Neutrophil (primary cell): ENCODE data around the gene NTSR1.

Source experiments
- H3K27ac ChIP-seq: fragments of 200-600 bp; sonication (generic); 2 replicates; pipeline ENCODE4 v1.5.1; 2016; ENCODE audit warnings: mild to moderate bottlenecking, moderate library complexity
- H3K27me3 ChIP-seq: fragments of 200-600 bp; sonication (generic); 2 replicates; pipeline ENCODE4 v1.6.0; 2016; ENCODE audit warnings: mild to moderate bottlenecking
- H3K36me3 ChIP-seq: fragments of 200-600 bp; sonication (generic); 2 replicates; pipeline ENCODE4 v1.5.1; 2017
- H3K4me1 ChIP-seq, 2 experiments: fragments of 200-600 bp in 1 of 2; sonication (generic) in 1 of 2; 1 replicate in 1 of 2; 2 replicates in 1 of 2; pipeline versions ENCODE4 v1.5.1 to v1.6.1; 2013 to 2016; ENCODE audit warnings: low read depth in 1 of 2, low read length in 1 of 2, mild to moderate bottlenecking in 1 of 2, moderate library complexity in 1 of 2; ENCODE audit not compliant: control insufficient read depth in 1 of 2, insufficient read depth in 1 of 2
- H3K4me3 ChIP-seq, 2 experiments: fragments of 200-600 bp in 1 of 2; sonication (generic) in 1 of 2; 1 replicate in 1 of 2; 2 replicates in 1 of 2; pipeline ENCODE4 v1.5.1; 2013 to 2016; ENCODE audit warnings: low read depth in 1 of 2, low read length in 1 of 2, mild to moderate bottlenecking in 1 of 2, moderate library complexity in 1 of 2
- H3K9me3 ChIP-seq: fragments of 200-600 bp; sonication (generic); 2 replicates; pipeline ENCODE4 v1.5.1; 2016
- CTCF ChIP-seq: fragments of 200-600 bp; sonication (generic); IDR thresholded peaks from 2 replicates; pipeline ENCODE4 v1.5.1; 2016; ENCODE audit warnings: antibody characterized with exemption

NTSR1 gene

DNA sequence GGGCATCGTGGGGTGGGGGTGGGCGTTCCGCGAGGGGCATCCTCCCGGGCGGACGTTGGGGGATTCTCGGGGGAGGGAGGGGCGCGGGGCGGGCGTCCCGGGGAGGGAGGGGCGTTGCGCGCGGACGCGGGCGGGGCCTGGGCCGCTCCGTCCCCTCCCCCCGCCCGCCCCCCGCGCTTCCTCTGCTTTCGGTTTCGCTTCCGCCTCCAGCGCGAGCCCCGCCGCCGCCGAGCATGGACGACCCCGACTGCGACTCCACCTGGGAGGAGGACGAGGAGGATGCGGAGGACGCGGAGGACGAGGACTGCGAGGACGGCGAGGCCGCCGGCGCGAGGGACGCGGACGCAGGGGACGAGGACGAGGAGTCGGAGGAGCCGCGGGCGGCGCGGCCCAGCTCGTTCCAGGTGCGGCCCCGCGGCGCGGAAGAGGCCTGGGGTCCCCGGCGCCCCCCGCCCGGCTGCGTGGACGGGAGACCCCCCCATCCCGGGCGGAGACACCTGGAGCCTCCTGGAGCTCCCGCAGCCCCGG, 96.1 kb downstream of the NTSR1 start, which contains the start of gene OGFR:
Gene OGFR, plus strand, starts transcription at position 209 of the 528 bp plus-strand sequence. Its CDS starts 25 bp downstream, at position 234.
- Histone ChIP-seq H3K27me3 (no peaks in the 10 kb centered on the region), H3K4me1 (peaks cover 54 to 60% of the 10 kb centered on the region in 2 experiments), H3K27ac (peak within 1 kb of the TSS; percentile 94), H3K9me3 (no peaks in the 10 kb centered on the region), H3K36me3 (peaks cover 52% of the 10 kb centered on the region), H3K4me3 (peak within 1 kb of the TSS; percentile 73 to 84)
- no peak for TF ChIP-seq CTCF

- peak overlapping the region; percentile 94 for H3K27ac ChIP-seq
- peaks cover 52% of the 10 kb centered on the region for H3K36me3 ChIP-seq
- no peaks in the 10 kb centered on the region for H3K9me3 ChIP-seq
- no peak for TF ChIP-seq CTCF
- H3K4me1 ChIP-seq: peaks cover 54 to 60% of the 10 kb centered on the region in 2 experiments
- H3K27me3 ChIP-seq: no peaks in the 10 kb centered on the region
- peak overlapping the region; percentile 73 to 84 for H3K4me3 ChIP-seq
These were observed 96.6 kb downstream of the NTSR1 start for GRCh38 chr20:62805155-62805710.

DNA sequence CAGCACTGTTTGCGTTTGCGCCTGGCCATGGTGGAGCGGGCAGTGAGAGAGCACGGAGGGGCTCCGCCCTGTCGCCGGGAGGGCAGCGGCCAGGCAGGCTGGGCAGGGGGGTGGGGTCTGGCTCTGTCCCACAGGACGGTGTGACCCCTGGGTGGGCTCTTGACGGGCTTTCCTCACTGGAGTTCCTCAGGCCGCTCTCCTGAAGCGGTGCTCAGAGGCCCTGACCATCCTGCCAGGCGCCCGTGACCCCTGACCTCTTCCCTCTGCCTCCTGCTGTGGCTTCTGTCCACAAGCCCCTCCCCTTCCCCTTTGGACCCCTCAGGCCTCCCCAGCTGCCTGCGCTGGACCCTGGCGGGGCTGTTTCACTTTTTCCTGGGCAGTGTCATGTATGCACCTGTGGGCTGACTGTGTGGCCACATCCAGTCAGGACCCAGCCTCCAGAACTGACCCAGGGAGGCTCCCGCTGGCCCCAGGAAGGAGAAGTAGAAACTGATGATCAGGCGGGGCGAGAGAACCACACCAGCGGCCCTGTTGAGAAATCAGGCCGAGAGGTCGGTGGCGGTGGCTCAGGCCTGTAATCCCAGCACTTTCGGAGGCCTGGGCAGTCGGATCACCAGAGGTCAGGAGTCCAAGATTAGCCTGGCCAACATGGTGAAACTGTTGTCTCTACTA, 97.2 kb downstream of the NTSR1 start:
- Histone ChIP-seq H3K36me3 (peaks cover 52% of the 10 kb centered on the region), H3K27ac (peak overlapping the region; percentile 94), H3K27me3 (no peaks in the 10 kb centered on the region), H3K9me3 (no peaks in the 10 kb centered on the region), H3K4me1 (peaks cover 54 to 60% of the 10 kb centered on the region in 2 experiments), H3K4me3 (peak overlapping the region; percentile 73 to 84)
- TF ChIP-seq CTCF: peak; percentile 26

DNA sequence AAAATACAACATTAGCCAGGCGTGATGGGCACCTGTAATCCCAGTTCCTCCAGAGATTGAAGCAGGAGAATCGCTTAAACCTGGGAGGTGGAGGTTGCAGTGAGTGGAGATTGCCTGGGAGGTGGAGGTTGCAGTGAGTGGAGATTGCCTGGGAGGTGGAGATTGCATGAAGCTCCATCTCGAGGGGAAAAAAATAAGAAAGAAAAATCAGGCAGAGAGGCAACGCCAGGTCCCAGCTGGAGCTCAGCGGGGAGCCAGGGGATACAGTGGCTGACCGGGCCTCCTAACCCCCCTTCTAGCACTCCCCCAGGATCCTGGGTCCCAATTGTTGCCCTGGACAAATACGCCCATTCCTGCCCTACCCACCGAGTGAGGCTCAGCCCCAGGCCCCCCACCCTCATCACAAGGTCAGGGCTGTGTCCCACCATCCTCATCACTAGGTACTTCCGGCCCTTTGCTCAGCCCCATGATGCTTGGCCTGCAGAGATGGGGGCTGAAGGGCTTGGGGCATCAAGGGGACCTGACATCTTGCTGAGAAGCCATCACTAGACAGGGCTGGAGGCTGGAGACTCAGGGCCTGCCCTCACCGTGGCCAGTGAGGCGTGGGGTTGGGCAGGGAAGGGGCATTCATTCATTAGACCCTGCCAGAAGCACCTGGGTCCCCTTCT, 97.9 kb downstream of the NTSR1 start:
- H3K4me3 ChIP-seq: peak overlapping the region; percentile 73 to 84
- no peak for TF ChIP-seq CTCF
- H3K9me3 ChIP-seq: no peaks in the 10 kb centered on the region
- H3K27me3 ChIP-seq: no peaks in the 10 kb centered on the region
- H3K27ac ChIP-seq: peak overlapping the region; percentile 94
- H3K4me1 ChIP-seq: peaks cover 54 to 60% of the 10 kb centered on the region in 2 experiments
- H3K36me3 ChIP-seq: peaks cover 54% of the 10 kb centered on the region

GRCh38 chr20:62807444-62808210, 99.0 kb downstream of the NTSR1 start:
- H3K36me3 ChIP-seq: peaks cover 65% of the 10 kb centered on the region
- no peak for TF ChIP-seq CTCF
- H3K27ac ChIP-seq: peak overlapping the region; percentile 94
- H3K27me3 ChIP-seq: no peaks in the 10 kb centered on the region
- H3K9me3 ChIP-seq: no peaks in the 10 kb centered on the region
- peaks cover 45 to 51% of the 10 kb centered on the region in 2 experiments for H3K4me1 ChIP-seq
- peak overlapping the region in 1 of 2 experiments; percentile 7 for H3K4me3 ChIP-seq
